ENCODE measurements around the gene RSRC1.

- TF ChIP-seq, protein P1, sequence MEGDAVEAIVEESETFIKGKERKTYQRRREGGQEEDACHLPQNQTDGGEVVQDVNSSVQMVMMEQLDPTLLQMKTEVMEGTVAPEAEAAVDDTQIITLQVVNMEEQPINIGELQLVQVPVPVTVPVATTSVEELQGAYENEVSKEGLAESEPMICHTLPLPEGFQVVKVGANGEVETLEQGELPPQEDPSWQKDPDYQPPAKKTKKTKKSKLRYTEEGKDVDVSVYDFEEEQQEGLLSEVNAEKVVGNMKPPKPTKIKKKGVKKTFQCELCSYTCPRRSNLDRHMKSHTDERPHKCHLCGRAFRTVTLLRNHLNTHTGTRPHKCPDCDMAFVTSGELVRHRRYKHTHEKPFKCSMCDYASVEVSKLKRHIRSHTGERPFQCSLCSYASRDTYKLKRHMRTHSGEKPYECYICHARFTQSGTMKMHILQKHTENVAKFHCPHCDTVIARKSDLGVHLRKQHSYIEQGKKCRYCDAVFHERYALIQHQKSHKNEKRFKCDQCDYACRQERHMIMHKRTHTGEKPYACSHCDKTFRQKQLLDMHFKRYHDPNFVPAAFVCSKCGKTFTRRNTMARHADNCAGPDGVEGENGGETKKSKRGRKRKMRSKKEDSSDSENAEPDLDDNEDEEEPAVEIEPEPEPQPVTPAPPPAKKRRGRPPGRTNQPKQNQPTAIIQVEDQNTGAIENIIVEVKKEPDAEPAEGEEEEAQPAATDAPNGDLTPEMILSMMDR (IDR thresholded peaks at IDR 0.05; ENCODE audit: low read length) = no peak
- TF ChIP-seq EZH2 (IDR thresholded peaks at IDR 0.05; ENCODE audit: borderline replicate concordance, low read length) = no peak
These were observed 341.6 kb downstream of the RSRC1 start for GRCh38 chr3:158451405-158452055.
